HG03066 (cell line): Measurements from ENCODE around the gene WNK2.

Experiments used
- ATAC-seq: cut with Tn5 transposase; IDR thresholded peaks from one replicate; pipeline ENCODE4 v1.9.1; 2021; ENCODE audit warnings: low read depth; ENCODE audit not compliant: unreplicated experiment

Gene WNK2

GRCh38 chr9:93198117-93198837 lies 14.3 kb downstream of the WNK2 start:
- no peak for ATAC-seq

GRCh38 chr9:93198838-93199625 lies 15.1 kb downstream of the WNK2 start:
- no peak for ATAC-seq

- no peak for ATAC-seq
Observed at GRCh38 chr9:93200449-93200742, 16.5 kb downstream of the WNK2 start.

GRCh38 chr9:93200989-93201334 lies 17.0 kb downstream of the WNK2 start:
- no peak for ATAC-seq

- no peak for ATAC-seq
Observed at GRCh38 chr9:93203026-93203717, 19.2 kb downstream of the WNK2 start.

- no peak for ATAC-seq
Observed at GRCh38 chr9:93203718-93204469, 20.0 kb downstream of the WNK2 start.

- no peak for ATAC-seq
Observed at GRCh38 chr9:93204470-93205043, 20.6 kb downstream of the WNK2 start.

- no peak for ATAC-seq
Observed at GRCh38 chr9:93205045-93205768, 21.3 kb downstream of the WNK2 start.

GRCh38 chr9:93205896-93206575 lies 22.1 kb downstream of the WNK2 start:
- ATAC-seq, result no peak

GRCh38 chr9:93206576-93207155 lies 22.7 kb downstream of the WNK2 start:
- no peak for ATAC-seq

GRCh38 chr9:93207326-93207814 lies 23.4 kb downstream of the WNK2 start:
- no peak for ATAC-seq

GRCh38 chr9:93207860-93208734 lies 24.2 kb downstream of the WNK2 start:
- ATAC-seq, result no peak

GRCh38 chr9:93209097-93209496 lies 25.2 kb downstream of the WNK2 start:
- no peak for ATAC-seq

- no peak for ATAC-seq
Observed at GRCh38 chr9:93209576-93210323, 25.8 kb downstream of the WNK2 start.

- ATAC-seq, result no peak
Observed at GRCh38 chr9:93210324-93210973, 26.5 kb downstream of the WNK2 start.

- ATAC-seq, result no peak
Observed at GRCh38 chr9:93210974-93211653, 27.2 kb downstream of the WNK2 start.
